SK-N-SH treated with all-trans-retinoic acid at 6 μM for 48 hours (cell line): ENCODE data around the gene LGALS3BP.

ENCODE experiments used
- ATAC-seq: fragments of 200-7000 bp; cut with Tn5 transposase; 3 replicates; pipeline ENCODE4 v1.9.1; 2020; ENCODE audit warnings: mild to moderate bottlenecking, moderate library complexity
- BACH2 ChIP-seq: fragments of 250-450 bp; sonication (Bioruptor Pico); IDR thresholded peaks from 2 replicates; pipeline ENCODE4 v1.9.0; 2021; ENCODE audit warnings: mild to moderate bottlenecking, borderline replicate concordance
- CSDC2 ChIP-seq: fragments of 250-450 bp; sonication (Bioruptor Pico); IDR thresholded peaks from 2 replicates; pipeline ENCODE4 v1.5.0; 2020; ENCODE audit warnings: mild to moderate bottlenecking, moderate library complexity
- CSRNP3 ChIP-seq: fragments of 250-450 bp; sonication (Bioruptor Pico); IDR thresholded peaks from 2 replicates; pipeline ENCODE4 v1.5.1; 2021; ENCODE audit warnings: mild to moderate bottlenecking, moderate library complexity
- ESRRG ChIP-seq: fragments of 250-450 bp; sonication (Bioruptor Pico); IDR thresholded peaks from 2 replicates; pipeline ENCODE4 v1.6.1; 2021; ENCODE audit warnings: mild to moderate bottlenecking
- GLIS3 ChIP-seq: fragments of 250-450 bp; sonication (Bioruptor Pico); IDR thresholded peaks from 2 replicates; pipeline ENCODE4 v1.5.0; 2020; ENCODE audit warnings: mild to moderate bottlenecking, moderate library complexity
- ISL1 ChIP-seq: fragments of 250-450 bp; sonication (Bioruptor Pico); IDR thresholded peaks from 2 replicates; pipeline ENCODE4 v2.1.2; 2022; ENCODE audit warnings: mild to moderate bottlenecking, moderate library complexity
- OSR1 ChIP-seq: fragments of 250-450 bp; sonication (Bioruptor Pico); IDR thresholded peaks from 2 replicates; pipeline ENCODE4 v1.8.0; 2022; ENCODE audit warnings: moderate library complexity, mild to moderate bottlenecking, inconsistent platforms
- PATZ1 ChIP-seq: fragments of 250-450 bp; sonication (Bioruptor Pico); IDR thresholded peaks from 2 replicates; pipeline ENCODE4 v1.8.0; 2020; ENCODE audit warnings: mild to moderate bottlenecking, moderate library complexity, borderline replicate concordance
- POU6F1 ChIP-seq: fragments of 250-450 bp; sonication (Bioruptor Pico); IDR thresholded peaks from 2 replicates; pipeline ENCODE4 v1.8.0; 2021; ENCODE audit warnings: low read depth, mild to moderate bottlenecking, moderate library complexity, borderline replicate concordance
- PPARA ChIP-seq: fragments of 250-450 bp; sonication (Bioruptor Pico); IDR thresholded peaks from 2 replicates; pipeline ENCODE4 v1.5.0; 2020; ENCODE audit warnings: mild to moderate bottlenecking, borderline replicate concordance
- RARB ChIP-seq: fragments of 250-450 bp; sonication (Bioruptor Pico); IDR thresholded peaks from 2 replicates; pipeline ENCODE4 v1.8.0; 2021; ENCODE audit warnings: mild to moderate bottlenecking, moderate library complexity
- SNAI2 ChIP-seq: fragments of 250-450 bp; sonication (Bioruptor Pico); IDR thresholded peaks from 2 replicates; pipeline ENCODE4 v1.5.0; 2020; ENCODE audit warnings: mild to moderate bottlenecking, moderate library complexity
- TCF4 ChIP-seq: fragments of 250-450 bp; sonication (Bioruptor Pico); IDR thresholded peaks from 2 replicates; pipeline ENCODE4 v1.8.0; 2021; ENCODE audit warnings: mild to moderate bottlenecking, moderate library complexity, borderline replicate concordance
- ZC3H10 ChIP-seq: fragments of 250-450 bp; sonication (Bioruptor Pico); IDR thresholded peaks from 2 replicates; pipeline ENCODE4 v1.5.1; 2021; ENCODE audit warnings: mild to moderate bottlenecking, moderate library complexity
- ZNF565 ChIP-seq: fragments of 450-650 bp; formaldehyde crosslinking; conservative IDR thresholded peaks from 2 replicates; pipeline ENCODE4 v1.5.0; 2020; ENCODE audit warnings: low read depth, mild to moderate bottlenecking, moderate library complexity
- ZNF70 ChIP-seq: fragments of 450-650 bp; formaldehyde crosslinking; IDR thresholded peaks from 2 replicates; pipeline ENCODE4 v1.5.0; 2020; ENCODE audit warnings: mild to moderate bottlenecking, moderate library complexity
- TF ChIP-seq, protein P1 (sequence below): fragments of 250-450 bp; sonication (Bioruptor Pico); IDR thresholded peaks from 2 replicates; pipeline ENCODE4 v1.5.0; 2020; ENCODE audit warnings: mild to moderate bottlenecking, moderate library complexity
- TF ChIP-seq, protein P2 (sequence below): fragments of 250-450 bp; sonication (Bioruptor Pico); IDR thresholded peaks from 2 replicates; pipeline ENCODE4 v1.5.1; 2020; ENCODE audit warnings: low read depth, mild to moderate bottlenecking, moderate library complexity

LGALS3BP gene

GRCh38 chr17:79020631-79021301, 41.0 kb upstream of the LGALS3BP start (continued):
- TF ChIP-seq GLIS3 (no peak), TCF4 (CRISPR knock-in tag) (no peak), ZC3H10 (CRISPR knock-in tag) (no peak)

GRCh38 chr17:79019632-79020584, 40.2 kb upstream of the LGALS3BP start:
- peak; percentile 72 for ATAC-seq
- no peak for TF ChIP-seq POU6F1 (CRISPR knock-in tag)
- no peak for TF ChIP-seq ESRRG (CRISPR knock-in tag)
- TF ChIP-seq OSR1 (CRISPR knock-in tag), result no peak

GRCh38 chr17:79019261-79019631, 39.5 kb upstream of the LGALS3BP start:
- TF ChIP-seq SNAI2 (CRISPR knock-in tag) (no peak), PPARA (no peak), POU6F1 (CRISPR knock-in tag) (no peak), ZNF70 (CRISPR knock-in tag) (no peak), GLIS3 (no peak), RARB (CRISPR knock-in tag) (no peak), CSDC2 (CRISPR knock-in tag) (no peak), ESRRG (CRISPR knock-in tag) (no peak), OSR1 (CRISPR knock-in tag) (no peak), ISL1 (CRISPR knock-in tag) (no peak), PATZ1 (CRISPR knock-in tag) (no peak)
- TF ChIP-seq, protein P1, sequence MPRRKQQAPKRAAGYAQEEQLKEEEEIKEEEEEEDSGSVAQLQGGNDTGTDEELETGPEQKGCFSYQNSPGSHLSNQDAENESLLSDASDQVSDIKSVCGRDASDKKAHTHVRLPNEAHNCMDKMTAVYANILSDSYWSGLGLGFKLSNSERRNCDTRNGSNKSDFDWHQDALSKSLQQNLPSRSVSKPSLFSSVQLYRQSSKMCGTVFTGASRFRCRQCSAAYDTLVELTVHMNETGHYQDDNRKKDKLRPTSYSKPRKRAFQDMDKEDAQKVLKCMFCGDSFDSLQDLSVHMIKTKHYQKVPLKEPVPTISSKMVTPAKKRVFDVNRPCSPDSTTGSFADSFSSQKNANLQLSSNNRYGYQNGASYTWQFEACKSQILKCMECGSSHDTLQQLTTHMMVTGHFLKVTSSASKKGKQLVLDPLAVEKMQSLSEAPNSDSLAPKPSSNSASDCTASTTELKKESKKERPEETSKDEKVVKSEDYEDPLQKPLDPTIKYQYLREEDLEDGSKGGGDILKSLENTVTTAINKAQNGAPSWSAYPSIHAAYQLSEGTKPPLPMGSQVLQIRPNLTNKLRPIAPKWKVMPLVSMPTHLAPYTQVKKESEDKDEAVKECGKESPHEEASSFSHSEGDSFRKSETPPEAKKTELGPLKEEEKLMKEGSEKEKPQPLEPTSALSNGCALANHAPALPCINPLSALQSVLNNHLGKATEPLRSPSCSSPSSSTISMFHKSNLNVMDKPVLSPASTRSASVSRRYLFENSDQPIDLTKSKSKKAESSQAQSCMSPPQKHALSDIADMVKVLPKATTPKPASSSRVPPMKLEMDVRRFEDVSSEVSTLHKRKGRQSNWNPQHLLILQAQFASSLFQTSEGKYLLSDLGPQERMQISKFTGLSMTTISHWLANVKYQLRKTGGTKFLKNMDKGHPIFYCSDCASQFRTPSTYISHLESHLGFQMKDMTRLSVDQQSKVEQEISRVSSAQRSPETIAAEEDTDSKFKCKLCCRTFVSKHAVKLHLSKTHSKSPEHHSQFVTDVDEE, result no peak
- TF ChIP-seq, protein P2, sequence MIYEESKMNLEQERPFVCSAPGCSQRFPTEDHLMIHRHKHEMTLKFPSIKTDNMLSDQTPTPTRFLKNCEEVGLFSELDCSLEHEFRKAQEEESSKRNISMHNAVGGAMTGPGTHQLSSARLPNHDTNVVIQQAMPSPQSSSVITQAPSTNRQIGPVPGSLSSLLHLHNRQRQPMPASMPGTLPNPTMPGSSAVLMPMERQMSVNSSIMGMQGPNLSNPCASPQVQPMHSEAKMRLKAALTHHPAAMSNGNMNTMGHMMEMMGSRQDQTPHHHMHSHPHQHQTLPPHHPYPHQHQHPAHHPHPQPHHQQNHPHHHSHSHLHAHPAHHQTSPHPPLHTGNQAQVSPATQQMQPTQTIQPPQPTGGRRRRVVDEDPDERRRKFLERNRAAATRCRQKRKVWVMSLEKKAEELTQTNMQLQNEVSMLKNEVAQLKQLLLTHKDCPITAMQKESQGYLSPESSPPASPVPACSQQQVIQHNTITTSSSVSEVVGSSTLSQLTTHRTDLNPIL (CRISPR knock-in tag), result no peak
- no peak for ATAC-seq

- ATAC-seq, result no peak
- TF ChIP-seq BACH2 (no peak), CSDC2 (CRISPR knock-in tag) (no peak), OSR1 (CRISPR knock-in tag) (no peak), CSRNP3 (CRISPR knock-in tag) (no peak), POU6F1 (CRISPR knock-in tag) (no peak), GLIS3 (no peak), ZNF565 (CRISPR knock-in tag) (no peak)
- TF ChIP-seq, protein P1, result no peak
Measured at GRCh38 chr17:79018370-79018695, 38.6 kb upstream of the LGALS3BP start.
